IMR-90 (cell line): ENCODE results near the gene DERL3.

Experiments
- BHLHE40 ChIP-seq: fragments of 150-350 bp; IDR thresholded peaks from 2 replicates; pipeline ENCODE4 v1.6.1; 2016; ENCODE audit warnings: mild to moderate bottlenecking, low read depth, low read length
- CEBPB ChIP-seq: IDR thresholded peaks from 2 replicates; pipeline ENCODE4 v1.6.1; 2012; ENCODE audit warnings: low read depth, low read length, improper control_type of control experiment
- CTCF ChIP-seq: conservative IDR thresholded peaks from 2 replicates; pipeline ENCODE4 v1.5.1; 2012; ENCODE audit warnings: mild to moderate bottlenecking, low read depth, low read length, improper control_type of control experiment
- FOS ChIP-seq: fragments of 150-350 bp; IDR thresholded peaks from 2 replicates; pipeline ENCODE4 v1.6.1; 2016; ENCODE audit warnings: low read depth, low read length
- MAFK ChIP-seq: IDR thresholded peaks from 2 replicates; pipeline ENCODE4 v1.6.1; 2012; ENCODE audit warnings: low read depth, low read length, improper control_type of control experiment
- MAZ ChIP-seq: IDR thresholded peaks from 2 replicates; pipeline ENCODE4 v1.6.1; 2012; ENCODE audit warnings: low read depth, mild to moderate bottlenecking, low read length, improper control_type of control experiment, moderate library complexity, borderline replicate concordance
- MXI1 ChIP-seq: IDR thresholded peaks from 2 replicates; pipeline ENCODE4 v1.6.1; 2012; ENCODE audit warnings: low read depth, mild to moderate bottlenecking, low read length, moderate library complexity, borderline replicate concordance
- NFE2L2 ChIP-seq: fragments of 150-350 bp; IDR thresholded peaks from 2 replicates; pipeline ENCODE4 v1.6.1; 2016; ENCODE audit warnings: low read depth, mild to moderate bottlenecking, low read length
- POLR2A ChIP-seq: IDR thresholded peaks from 2 replicates; pipeline ENCODE4 v1.6.1; 2012; ENCODE audit warnings: mild to moderate bottlenecking, low read depth, low read length
- RAD21 ChIP-seq: IDR thresholded peaks from 2 replicates; pipeline ENCODE4 v1.6.1; 2012; ENCODE audit warnings: low read length, improper control_type of control experiment
- RCOR1 ChIP-seq: IDR thresholded peaks from 2 replicates; pipeline ENCODE4 v1.6.1; 2012; ENCODE audit warnings: mild to moderate bottlenecking, low read length, improper control_type of control experiment; ENCODE audit not compliant: insufficient replicate concordance
- USF2 ChIP-seq: fragments of 150-350 bp; IDR thresholded peaks from 2 replicates; pipeline ENCODE4 v1.6.1; 2017; ENCODE audit warnings: mild to moderate bottlenecking, antibody characterized with exemption, low read length, low read depth

- TF ChIP-seq CTCF: no peak
- no peak for TF ChIP-seq FOS
- no peak for TF ChIP-seq USF2
- no peak for TF ChIP-seq BHLHE40
- TF ChIP-seq POLR2A: no peak
- no peak for TF ChIP-seq CEBPB
- TF ChIP-seq NFE2L2: no peak
- TF ChIP-seq MXI1: no peak
- no peak for TF ChIP-seq RAD21
- TF ChIP-seq MAFK: no peak
- TF ChIP-seq RCOR1: no peak
- TF ChIP-seq MAZ: no peak
Measured at GRCh38 chr22:23789121-23789520, 49.7 kb downstream of the DERL3 start.
